DMS53 treated with DMSO at 0.1 percent for 48 hours (cell line): ENCODE data around the gene ZBED4.
A peak's percentile ranks its signal among the peaks of the same experiment; 100 is the strongest.

Experiments
- DNase-seq: peaks from one replicate; lab custom pipeline; 2025; ENCODE audit not compliant: unreplicated experiment; lab: John Stamatoyannopoulos, UW

Gene ZBED4

GRCh38 chr22:49917974-49918910 lies 64.6 kb downstream of the ZBED4 start, which contains the start of the genes ALG12 and CRELD2:
Gene ALG12, minus strand, starts transcription at chr22:49918438. Its CDS starts 4,673 bp downstream, at chr22:49913765.
Gene CRELD2, plus strand, starts transcription at chr22:49918634. Its CDS starts 136 bp downstream, at chr22:49918770.
- DNase-seq, result peak; percentile 82

GRCh38 chr22:49918911-49919881 lies 65.6 kb downstream of the ZBED4 start:
- no peak for DNase-seq

- DNase-seq, result no peak
Observed at GRCh38 chr22:49920859-49921258, 67.2 kb downstream of the ZBED4 start.

GRCh38 chr22:49921508-49922278 lies 68.0 kb downstream of the ZBED4 start:
- DNase-seq, result no peak

GRCh38 chr22:49922484-49922883 lies 68.8 kb downstream of the ZBED4 start:
- DNase-seq, result no peak

GRCh38 chr22:49922926-49923325 lies 69.3 kb downstream of the ZBED4 start:
- DNase-seq, result no peak

GRCh38 chr22:49923445-49923844 lies 69.8 kb downstream of the ZBED4 start:
- no peak for DNase-seq

- no peak for DNase-seq
Observed at GRCh38 chr22:49924113-49924833, 70.6 kb downstream of the ZBED4 start.

GRCh38 chr22:49925525-49926128 lies 72.0 kb downstream of the ZBED4 start:
- no peak for DNase-seq

GRCh38 chr22:49926916-49927315 lies 73.3 kb downstream of the ZBED4 start:
- no peak for DNase-seq

GRCh38 chr22:49927483-49928184 lies 74.0 kb downstream of the ZBED4 start:
- no peak for DNase-seq

- DNase-seq, result no peak
Observed at GRCh38 chr22:49928185-49928495, 74.5 kb downstream of the ZBED4 start.

GRCh38 chr22:49928555-49929210 lies 75.0 kb downstream of the ZBED4 start:
- no peak for DNase-seq

- peak; percentile 20 for DNase-seq
Observed at GRCh38 chr22:49929211-49929979, 75.8 kb downstream of the ZBED4 start.

- DNase-seq, result no peak
Observed at GRCh38 chr22:49929994-49930575, 76.4 kb downstream of the ZBED4 start.

- peak; percentile 76 for DNase-seq
Observed at GRCh38 chr22:49930596-49931412, 77.2 kb downstream of the ZBED4 start.
